Liver (tissue), 9 donors: ENCODE results near the gene CHRM5. TPM values are rescaled to one million over a fixed set of nuclear protein-coding genes. Genes with fewer than 3 reads are reported as not detected.
"Not testable (repeated sequence)": the region's sequence is repeated elsewhere in the genome, so short reads cannot be mapped to it uniquely, and the experiment has no call there.

Experiments used
- DNase-seq: peaks from one replicate; pipeline ENCODE4 v3.0.0-alpha.2; 2017; ENCODE audit warnings: low spot score
- H3K27ac ChIP-seq, 2 donors: one replicate each; pipeline ENCODE4 v1.7.0; 2013; ENCODE audit warnings: inconsistent platforms in 2 of 2, low read length in 2 of 2, control low read depth in 1 of 2, low read depth in 1 of 2, mild to moderate bottlenecking in 1 of 2
- H3K27me3 ChIP-seq, 4 donors: one replicate each; pipeline versions ENCODE4 v1.6.1 to v1.7.0; 2013; ENCODE audit warnings: low read length in 3 of 4, inconsistent platforms in 1 of 4, mild to moderate bottlenecking in 1 of 4, moderate library complexity in 1 of 4; ENCODE audit not compliant: control insufficient read depth in 4 of 4, insufficient read depth in 4 of 4
- H3K36me3 ChIP-seq, 4 donors: one replicate each; pipeline versions ENCODE4 v1.6.1 to v1.7.0; 2013; ENCODE audit warnings: low read length in 3 of 4, mild to moderate bottlenecking in 3 of 4, low read depth in 1 of 4, moderate library complexity in 1 of 4; ENCODE audit not compliant: control insufficient read depth in 4 of 4, insufficient read depth in 3 of 4
- H3K4me1 ChIP-seq, 4 donors: one replicate each; pipeline versions ENCODE4 v1.6.1 to v1.7.0; 2013; ENCODE audit warnings: low read length in 3 of 4, mild to moderate bottlenecking in 3 of 4, moderate library complexity in 1 of 4; ENCODE audit not compliant: control insufficient read depth in 4 of 4, insufficient read depth in 4 of 4
- H3K4me3 ChIP-seq, 3 donors: one replicate each; pipeline versions ENCODE4 v1.6.1 to v1.7.0; 2013; ENCODE audit warnings: low read length in 3 of 3, control low read depth in 1 of 3, low read depth in 1 of 3, mild to moderate bottlenecking in 1 of 3
- H3K9ac ChIP-seq, 2 donors: one replicate each; pipeline ENCODE4 v1.7.0; 2013; ENCODE audit warnings: low read length in 2 of 2, mild to moderate bottlenecking in 2 of 2, moderate library complexity in 2 of 2, control low read depth in 1 of 2, low read depth in 1 of 2
- H3K9me3 ChIP-seq, 4 donors: one replicate each; pipeline versions ENCODE4 v1.6.1 to v1.7.0; 2013; ENCODE audit warnings: low read length in 3 of 4; ENCODE audit not compliant: control insufficient read depth in 4 of 4
- EGR1 ChIP-seq, 2 donors: IDR thresholded peaks; 2 replicates each; pipeline ENCODE4 v1.6.1; 2016 to 2018; ENCODE audit warnings: antibody characterized with exemption in 2 of 2, low read depth in 2 of 2
- FOXA1 ChIP-seq: IDR thresholded peaks from 2 replicates; pipeline ENCODE4 v1.6.1; 2016; ENCODE audit warnings: antibody characterized with exemption
- FOXA2 ChIP-seq: IDR thresholded peaks from 2 replicates; pipeline ENCODE4 v1.6.1; 2016; ENCODE audit warnings: antibody characterized with exemption
- GABPA ChIP-seq, 2 donors: IDR thresholded peaks in 1 of 2; conservative IDR thresholded peaks in 1 of 2; 2 replicates each; pipeline ENCODE4 v1.6.1; 2016; ENCODE audit warnings: antibody characterized with exemption in 2 of 2, mild to moderate bottlenecking in 1 of 2, moderate library complexity in 1 of 2
- HNF4G ChIP-seq: IDR thresholded peaks from 2 replicates; pipeline ENCODE4 v1.6.1; 2016; ENCODE audit warnings: antibody characterized with exemption
- JUND ChIP-seq, 2 donors: IDR thresholded peaks; 2 replicates each; pipeline ENCODE4 v1.6.1; 2016; ENCODE audit warnings: antibody characterized with exemption in 2 of 2
- NR2F2 ChIP-seq: IDR thresholded peaks from 2 replicates; pipeline ENCODE4 v1.6.1; 2016; ENCODE audit warnings: antibody characterized with exemption
- RAD21 ChIP-seq, 2 donors: IDR thresholded peaks; 2 replicates each; pipeline ENCODE4 v1.6.1; 2016; ENCODE audit warnings: antibody characterized with exemption in 2 of 2, mild to moderate bottlenecking in 2 of 2
- SP1 ChIP-seq: IDR thresholded peaks from 2 replicates; pipeline ENCODE4 v1.6.1; 2018; ENCODE audit warnings: antibody characterized with exemption, mild to moderate bottlenecking
- YY1 ChIP-seq: IDR thresholded peaks from 2 replicates; pipeline ENCODE4 v1.6.1; 2016; ENCODE audit warnings: antibody characterized with exemption, mild to moderate bottlenecking
- WGBS: extraction: QIAGEN DNeasy Blood & Tissue Kit; methylation state at CpG from one replicate; pipeline ENCODE4 v1.1.7; 2013; 5-methylcytosine and 5-hydroxymethylcytosine counted together
- polyA plus RNA-seq, 2 donors: library from polyadenylated mRNA; stranded (reverse) in 1 of 2; unstranded in 1 of 2; fragments of 200-250 nt in 1 of 2; fragments of >200 nt in 1 of 2; fragmentation: Nextera tagmentation in 1 of 2; extraction: Ambion mirVana in 1 of 2; gene quantifications; one replicate each; pipeline versions ENCODE4 v1.2.1 to v1.2.3, GENCODE V29; 2013 to 2015
- total RNA-seq, 2 donors: library from RNA; depleted of rRNA; stranded (reverse); fragments of >200 nt; gene quantifications; one replicate each; pipeline ENCODE4 v1.2.3, GENCODE V29; 2014
- TF ChIP-seq, protein P1 (sequence below): IDR thresholded peaks from 2 replicates; pipeline ENCODE4 v1.6.1; 2016; ENCODE audit warnings: antibody characterized with exemption
- TF ChIP-seq, protein P2 (sequence below): IDR thresholded peaks from 2 replicates; pipeline ENCODE4 v1.6.1; 2016; ENCODE audit warnings: antibody characterized with exemption
- TF ChIP-seq, protein P3 (sequence below): fragments of 150-350 bp; IDR thresholded peaks from 2 replicates; pipeline ENCODE4 v1.5.1; 2017; ENCODE audit warnings: improper control_type of control experiment, low read depth, low read length; ENCODE audit not compliant: missing input control
- donor health status: healthy.
- donor health status: healthy.
- donor health status: healthy.
- donor health status: healthy.
- donor health status: healthy.

The CHRM5 gene
- total and polyA plus RNA-seq, 4 donors = 0.38 TPM; not detected in 3

DNA sequence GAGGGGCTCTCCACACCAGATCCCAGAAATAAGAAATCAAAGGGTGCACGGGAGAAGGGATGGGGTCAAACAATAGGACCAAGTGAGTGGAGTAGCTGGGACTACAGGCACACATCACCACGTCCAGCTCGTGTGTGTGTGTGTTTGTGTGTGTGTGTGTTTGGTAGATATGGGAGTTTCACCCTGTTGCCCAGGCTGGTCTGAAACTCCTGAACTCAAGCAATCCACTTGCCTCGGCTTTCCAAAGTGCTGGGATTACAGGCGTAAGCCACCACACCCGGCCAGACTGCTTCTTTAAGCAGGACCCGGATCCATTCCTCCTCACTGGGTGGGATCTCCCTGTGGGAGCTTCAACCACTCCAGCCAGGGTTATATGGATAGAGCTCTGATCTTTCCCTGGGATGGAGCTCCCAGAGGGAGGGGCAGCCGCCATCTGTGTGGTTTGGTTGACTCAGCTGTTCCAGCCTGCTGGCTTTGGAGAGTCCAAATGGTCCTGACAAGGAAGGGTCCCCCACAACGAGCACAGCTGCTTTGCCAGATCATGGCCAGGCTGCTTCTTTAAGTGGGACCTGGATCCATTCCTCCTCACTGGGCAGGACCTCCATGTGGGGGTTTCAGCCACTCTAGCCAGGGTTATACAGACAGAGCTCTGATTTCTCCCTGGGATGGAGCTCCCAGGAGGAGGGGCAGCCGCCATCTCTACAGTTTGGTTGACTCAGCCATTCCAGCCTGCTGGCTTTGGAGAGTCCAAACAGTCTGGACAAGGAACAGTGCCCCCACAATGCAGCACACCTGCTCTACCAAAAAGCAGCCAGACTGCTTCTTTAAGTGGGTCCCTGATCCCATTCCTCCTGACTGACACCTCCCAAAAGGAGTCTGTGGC lies 79.8 kb downstream of the CHRM5 start:
- 91% methylated on average over 10 of the region's 10 CpGs for WGBS

DNA sequence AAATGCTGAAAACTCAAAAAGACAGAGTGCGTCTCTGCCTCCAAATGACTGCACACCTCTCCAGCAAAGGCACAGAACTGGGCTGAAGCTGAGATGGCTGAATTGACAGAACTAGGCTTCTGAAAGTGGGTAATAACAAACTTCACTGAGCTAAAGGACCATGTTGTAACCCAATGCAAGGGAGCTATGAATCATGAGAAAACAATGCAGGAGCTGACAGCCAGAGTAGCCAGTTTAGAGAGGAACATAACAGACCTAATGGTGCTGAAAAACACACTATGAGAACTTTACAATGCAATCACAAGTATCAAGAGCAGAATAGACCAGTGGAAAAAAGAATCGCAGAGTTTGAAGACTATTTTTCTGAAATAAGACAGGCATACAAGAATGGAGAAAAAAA lies 80.8 kb downstream of the CHRM5 start:
- H3K4me1 ChIP-seq = no peaks in the 10 kb centered on the region
- H3K4me3 ChIP-seq = no peak overlapping the region
- H3K36me3 ChIP-seq = no peaks in the 10 kb centered on the region
- no peak for TF ChIP-seq FOXA1
- H3K27me3 ChIP-seq = no peaks in the 10 kb centered on the region
- H3K27ac ChIP-seq = no peak overlapping the region
- H3K9me3 ChIP-seq = no peaks in the 10 kb centered on the region
- 99% methylated on average over 2 of the region's 2 CpGs for WGBS
- no peak for DNase-seq
- no peak overlapping the region for H3K9ac ChIP-seq

More for the DNA sequence above, 79.8 kb downstream of the CHRM5 start:
- TF ChIP-seq RAD21 (IDR thresholded peaks at IDR 0.05) (no peak), GABPA (IDR thresholded peaks at IDR 0.05 in 1 of 2, conservative IDR thresholded peaks at IDR 0.05 in 1 of 2) (no peak), YY1 (no peak), SP1 (no peak), FOXA2 (no peak), HNF4G (no peak), EGR1 (IDR thresholded peaks at IDR 0.05; ENCODE audit: low read depth in 2 of 2) (no peak), NR2F2 (no peak), JUND (IDR thresholded peaks at IDR 0.05) (no peak)
- TF ChIP-seq, protein P1, sequence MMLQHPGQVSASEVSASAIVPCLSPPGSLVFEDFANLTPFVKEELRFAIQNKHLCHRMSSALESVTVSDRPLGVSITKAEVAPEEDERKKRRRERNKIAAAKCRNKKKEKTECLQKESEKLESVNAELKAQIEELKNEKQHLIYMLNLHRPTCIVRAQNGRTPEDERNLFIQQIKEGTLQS = no peak
- TF ChIP-seq, protein P2, sequence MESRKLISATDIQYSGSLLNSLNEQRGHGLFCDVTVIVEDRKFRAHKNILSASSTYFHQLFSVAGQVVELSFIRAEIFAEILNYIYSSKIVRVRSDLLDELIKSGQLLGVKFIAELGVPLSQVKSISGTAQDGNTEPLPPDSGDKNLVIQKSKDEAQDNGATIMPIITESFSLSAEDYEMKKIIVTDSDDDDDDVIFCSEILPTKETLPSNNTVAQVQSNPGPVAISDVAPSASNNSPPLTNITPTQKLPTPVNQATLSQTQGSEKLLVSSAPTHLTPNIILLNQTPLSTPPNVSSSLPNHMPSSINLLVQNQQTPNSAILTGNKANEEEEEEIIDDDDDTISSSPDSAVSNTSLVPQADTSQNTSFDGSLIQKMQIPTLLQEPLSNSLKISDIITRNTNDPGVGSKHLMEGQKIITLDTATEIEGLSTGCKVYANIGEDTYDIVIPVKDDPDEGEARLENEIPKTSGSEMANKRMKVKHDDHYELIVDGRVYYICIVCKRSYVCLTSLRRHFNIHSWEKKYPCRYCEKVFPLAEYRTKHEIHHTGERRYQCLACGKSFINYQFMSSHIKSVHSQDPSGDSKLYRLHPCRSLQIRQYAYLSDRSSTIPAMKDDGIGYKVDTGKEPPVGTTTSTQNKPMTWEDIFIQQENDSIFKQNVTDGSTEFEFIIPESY = no peak
- TF ChIP-seq, protein P3, sequence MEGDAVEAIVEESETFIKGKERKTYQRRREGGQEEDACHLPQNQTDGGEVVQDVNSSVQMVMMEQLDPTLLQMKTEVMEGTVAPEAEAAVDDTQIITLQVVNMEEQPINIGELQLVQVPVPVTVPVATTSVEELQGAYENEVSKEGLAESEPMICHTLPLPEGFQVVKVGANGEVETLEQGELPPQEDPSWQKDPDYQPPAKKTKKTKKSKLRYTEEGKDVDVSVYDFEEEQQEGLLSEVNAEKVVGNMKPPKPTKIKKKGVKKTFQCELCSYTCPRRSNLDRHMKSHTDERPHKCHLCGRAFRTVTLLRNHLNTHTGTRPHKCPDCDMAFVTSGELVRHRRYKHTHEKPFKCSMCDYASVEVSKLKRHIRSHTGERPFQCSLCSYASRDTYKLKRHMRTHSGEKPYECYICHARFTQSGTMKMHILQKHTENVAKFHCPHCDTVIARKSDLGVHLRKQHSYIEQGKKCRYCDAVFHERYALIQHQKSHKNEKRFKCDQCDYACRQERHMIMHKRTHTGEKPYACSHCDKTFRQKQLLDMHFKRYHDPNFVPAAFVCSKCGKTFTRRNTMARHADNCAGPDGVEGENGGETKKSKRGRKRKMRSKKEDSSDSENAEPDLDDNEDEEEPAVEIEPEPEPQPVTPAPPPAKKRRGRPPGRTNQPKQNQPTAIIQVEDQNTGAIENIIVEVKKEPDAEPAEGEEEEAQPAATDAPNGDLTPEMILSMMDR = no peak
- no peak for DNase-seq
- H3K4me1 ChIP-seq = no peaks in the 10 kb centered on the region
- no peak overlapping the region for H3K27ac ChIP-seq
- no peak overlapping the region for H3K4me3 ChIP-seq
- H3K9me3 ChIP-seq = no peaks in the 10 kb centered on the region
- H3K36me3 ChIP-seq = no peaks in the 10 kb centered on the region
- H3K9ac ChIP-seq = no peak overlapping the region
- H3K27me3 ChIP-seq = no peaks in the 10 kb centered on the region

DNA sequence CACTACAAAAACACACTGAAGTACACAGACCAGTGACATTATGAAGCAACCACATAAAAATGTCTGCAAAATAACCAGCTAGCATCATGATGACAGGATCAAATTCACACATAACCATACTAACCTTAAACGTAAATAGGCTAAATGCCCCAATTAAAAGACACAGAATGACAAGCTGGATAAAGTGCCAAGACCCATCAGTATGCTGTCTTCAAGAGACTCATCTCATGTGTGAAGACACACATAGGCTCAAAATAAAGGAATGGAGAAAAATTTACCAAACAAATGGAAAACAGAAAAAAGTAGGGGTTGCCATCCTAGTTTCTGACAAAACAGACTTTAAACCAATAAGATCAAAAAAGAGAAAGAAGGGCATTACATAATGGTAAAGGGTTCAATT lies 82.1 kb downstream of the CHRM5 start:
- DNase-seq, H3K36me3 ChIP-seq, H3K27me3 ChIP-seq, H3K4me1 ChIP-seq, H3K9ac ChIP-seq, H3K27ac ChIP-seq, H3K9me3 ChIP-seq, H3K4me3 ChIP-seq: not testable (repeated sequence)
- 89% methylated on average over 1 of the region's 1 CpG for WGBS
